Stimulated activated naive CD8-positive, alpha-beta T cell treated with anti-CD3 and anti-CD28 coated beads, Interleukin-15, Interleukin-2, amounts not matched to agents 100 ng/mL and 50 ng/mL, for 24 hours (primary cell): ENCODE results near the gene CEP89.

Experiments used
- H3K27ac Mint-ChIP-seq: one replicate; pipeline ENCODE4 v1.8.0; 2021; ENCODE audit warnings: mild to moderate bottlenecking, mixed read lengths
- H3K27me3 Mint-ChIP-seq: one replicate; pipeline ENCODE4 v1.8.0; 2021; ENCODE audit warnings: mixed read lengths
- H3K36me3 Mint-ChIP-seq: one replicate; pipeline ENCODE4 v1.8.0; 2021; ENCODE audit warnings: low read depth, mixed read lengths
- H3K4me1 Mint-ChIP-seq: one replicate; pipeline ENCODE4 v1.8.0; 2021; ENCODE audit warnings: low read depth, mixed read lengths
- H3K4me3 Mint-ChIP-seq: one replicate; pipeline ENCODE4 v1.8.0; 2021; ENCODE audit warnings: mild to moderate bottlenecking, mixed read lengths
- H3K9me3 Mint-ChIP-seq: one replicate; pipeline ENCODE4 v1.8.0; 2021; ENCODE audit warnings: mixed read lengths

CEP89 gene

DNA sequence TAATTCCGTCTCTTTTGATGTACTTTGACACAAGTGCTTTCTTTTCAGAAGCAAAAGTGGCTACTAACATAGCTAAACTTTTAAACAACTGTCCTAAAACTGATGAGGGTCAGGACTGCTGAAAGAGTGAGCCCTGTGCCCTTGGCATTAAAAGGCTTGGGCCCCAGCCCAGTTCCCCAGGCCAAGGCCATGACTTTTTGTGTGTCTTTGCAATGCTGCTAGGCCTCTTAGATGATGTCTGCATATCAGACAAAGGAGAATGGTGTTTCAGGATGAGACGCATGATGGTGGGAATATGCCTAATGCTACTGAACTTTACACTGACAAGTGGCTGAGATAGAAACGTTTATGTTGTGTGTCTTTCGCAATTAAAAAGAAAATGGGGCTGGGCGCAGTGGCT lies 140.1 kb downstream of the CEP89 start:
- Mint-ChIP-seq H3K4me3 (no peak overlapping the region), H3K27ac (no peak overlapping the region), H3K4me1 (no peaks in the 10 kb centered on the region), H3K27me3 (no peaks in the 10 kb centered on the region), H3K36me3 (peaks cover 3% of the 10 kb centered on the region), H3K9me3 (no peaks in the 10 kb centered on the region)

DNA sequence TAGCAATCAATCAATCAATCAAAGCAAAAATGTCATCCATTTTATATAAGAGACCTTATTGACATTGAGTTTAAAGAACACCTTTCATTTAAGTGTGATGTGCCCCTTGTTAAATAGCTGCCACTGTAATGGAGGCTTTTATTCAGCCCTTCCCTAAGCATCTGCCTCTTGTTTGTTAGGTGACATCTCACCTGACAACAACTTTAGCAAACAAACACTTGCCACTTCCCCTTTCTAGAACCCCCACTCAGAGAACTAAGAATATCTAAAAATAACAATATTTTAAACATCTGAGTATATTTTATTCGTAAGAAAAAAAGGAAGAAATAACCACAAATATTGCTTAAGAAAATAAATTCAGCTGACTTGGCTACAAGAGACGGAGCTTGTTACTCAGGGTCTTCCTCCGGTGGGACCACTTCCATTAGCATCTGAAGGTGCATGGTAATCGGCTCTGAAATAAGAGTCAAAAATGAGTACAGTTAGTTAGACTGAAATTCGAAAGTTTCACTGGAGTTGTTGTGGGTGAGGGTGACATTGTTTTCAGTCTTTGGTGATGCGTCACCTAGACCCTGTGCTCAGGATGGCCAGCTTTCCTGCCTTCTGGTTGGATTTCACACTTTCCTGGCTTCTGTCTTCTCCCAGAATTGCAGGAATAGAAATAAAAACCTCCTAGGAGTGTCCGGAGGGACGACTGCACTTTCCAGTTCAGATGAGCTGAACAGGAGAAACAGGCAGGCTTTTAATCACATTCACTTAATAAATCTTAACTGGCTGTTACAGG lies 141.3 kb downstream of the CEP89 start:
- Mint-ChIP-seq H3K4me3 (no peak overlapping the region), H3K27ac (no peak overlapping the region), H3K4me1 (no peaks in the 10 kb centered on the region), H3K27me3 (no peaks in the 10 kb centered on the region), H3K9me3 (no peaks in the 10 kb centered on the region), H3K36me3 (peaks cover 3% of the 10 kb centered on the region)

DNA sequence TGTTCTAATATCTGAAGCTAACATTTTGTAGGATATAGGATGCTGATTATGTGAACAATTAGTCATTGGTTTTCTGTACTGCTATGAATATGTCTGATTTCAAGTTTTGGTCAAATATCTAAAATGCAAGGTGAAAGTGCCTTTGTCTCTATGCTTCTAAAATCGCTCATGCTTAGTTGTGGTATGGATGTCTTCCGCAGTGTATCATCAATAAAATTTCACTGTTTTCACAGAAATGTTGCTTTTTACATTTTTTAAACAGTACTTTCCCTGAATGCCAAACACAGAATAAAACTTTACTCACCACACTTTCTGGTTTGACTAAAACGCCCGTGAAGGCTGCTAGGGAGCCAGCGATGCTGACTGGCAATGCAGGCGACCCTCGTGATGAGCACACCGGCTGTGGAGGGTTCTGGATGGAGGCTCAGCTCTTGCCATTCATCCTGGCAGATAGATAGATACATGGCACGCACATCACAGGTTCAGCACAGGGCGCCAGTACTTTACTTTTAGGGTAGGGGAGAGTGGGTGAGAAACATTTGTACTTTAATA lies 142.3 kb downstream of the CEP89 start:
- Mint-ChIP-seq H3K4me3 (no peak overlapping the region), H3K27me3 (peaks cover 4% of the 10 kb centered on the region), H3K27ac (no peak overlapping the region), H3K4me1 (no peaks in the 10 kb centered on the region), H3K36me3 (peaks cover 3% of the 10 kb centered on the region), H3K9me3 (no peaks in the 10 kb centered on the region)

DNA sequence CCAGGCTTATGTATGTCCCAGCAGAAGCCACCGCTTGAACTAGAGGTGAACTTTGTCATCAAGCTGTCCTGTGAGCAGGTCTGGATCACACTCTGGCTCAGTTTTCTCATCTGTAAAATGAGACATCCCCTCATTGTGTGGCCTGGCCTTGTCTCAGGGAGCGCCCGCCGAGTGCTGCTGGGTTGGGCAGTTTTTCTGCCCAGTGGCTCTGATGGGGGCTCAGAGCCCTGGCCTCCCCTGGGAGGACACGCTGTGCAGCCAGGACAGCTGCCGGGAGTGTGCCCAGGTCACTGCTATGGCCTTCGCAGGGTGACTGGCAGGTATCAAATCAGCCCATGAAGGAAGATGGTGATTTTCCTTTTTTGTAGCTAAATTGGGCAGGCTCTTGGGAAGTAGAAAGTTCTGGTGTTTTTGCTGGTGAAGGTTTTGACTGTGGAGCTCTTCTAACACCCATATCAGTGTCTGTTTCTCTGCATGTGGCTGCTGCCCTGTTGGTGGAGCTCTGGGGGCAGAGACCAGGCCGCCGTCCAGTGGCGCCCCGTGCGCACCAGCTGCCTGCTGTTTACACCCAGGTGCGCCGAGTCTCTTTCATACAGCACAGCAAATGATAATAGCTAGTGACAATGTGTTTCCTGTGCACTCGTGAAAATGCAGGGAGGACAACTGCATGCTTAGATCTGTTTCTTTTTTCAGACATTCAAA lies 143.0 kb downstream of the CEP89 start:
- Mint-ChIP-seq H3K27ac (no peak overlapping the region), H3K27me3 (peaks cover 4% of the 10 kb centered on the region), H3K4me3 (peak overlapping the region; percentile 24), H3K36me3 (peaks cover 3% of the 10 kb centered on the region), H3K9me3 (no peaks in the 10 kb centered on the region), H3K4me1 (no peaks in the 10 kb centered on the region)

DNA sequence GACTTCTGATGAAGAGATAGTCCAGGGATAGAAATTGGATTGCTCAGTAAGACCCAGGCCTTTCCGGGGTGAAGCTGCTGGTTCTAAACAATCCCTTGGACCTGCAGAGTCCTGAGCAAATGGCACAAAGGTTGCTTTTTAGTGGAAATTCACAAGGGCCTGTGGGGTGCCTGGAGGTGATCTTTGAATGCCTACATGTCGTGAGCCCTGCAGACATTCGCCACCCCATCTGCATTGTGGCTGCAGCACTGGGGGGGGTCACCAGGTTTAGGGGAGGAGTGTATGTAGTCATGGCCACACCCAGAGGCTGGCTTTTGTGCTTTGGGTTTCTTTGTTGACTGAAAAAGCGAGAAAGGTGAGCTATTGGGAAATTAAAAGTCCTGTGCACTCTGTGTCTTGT lies 143.6 kb downstream of the CEP89 start:
- Mint-ChIP-seq H3K27me3 (peaks cover 4% of the 10 kb centered on the region), H3K27ac (no peak overlapping the region), H3K36me3 (peaks cover 3% of the 10 kb centered on the region), H3K9me3 (no peaks in the 10 kb centered on the region), H3K4me1 (no peaks in the 10 kb centered on the region), H3K4me3 (no peak overlapping the region)
